HepG2 (cell line): ENCODE data around the gene NES. TPM values are rescaled to one million over a fixed set of nuclear protein-coding genes. Genes with fewer than 3 reads are reported as not detected.
A peak's percentile ranks its signal among the peaks of the same experiment; 100 is the strongest.

Experiments used
- ATF7-NPFF ChIP-seq: sonication (generic); formaldehyde crosslinking; IDR thresholded peaks from 2 replicates; pipeline ENCODE4 v1.8.1; 2023; ENCODE audit warnings: mild to moderate bottlenecking, low read depth, missing genetic modification reagents, moderate library complexity
- ETV5 ChIP-seq: IDR thresholded peaks from 2 replicates; pipeline ENCODE4 v1.6.1; 2018; ENCODE audit warnings: missing biosample characterization, missing genetic modification reagents, inconsistent platforms, borderline replicate concordance
- FOSL1 ChIP-seq: sonication (generic); formaldehyde crosslinking; IDR thresholded peaks from 2 replicates; pipeline ENCODE4 v1.9.0; 2021; ENCODE audit warnings: missing genetic modification reagents, borderline replicate concordance
- GABPA ChIP-seq, 2 experiments: IDR thresholded peaks; 2 replicates each; pipeline ENCODE4 v1.6.1; 2011 to 2016; ENCODE audit warnings: low read depth in 2 of 2, low read length in 1 of 2, missing biosample characterization in 1 of 2, missing genetic modification characterization in 1 of 2
- HDAC2 ChIP-seq: sonication (generic); formaldehyde crosslinking; IDR thresholded peaks from 2 replicates; pipeline ENCODE4 v1.4.0; 2020; ENCODE audit warnings: missing genetic modification reagents
- HNRNPLL ChIP-seq: fragments of 200-400 bp; formaldehyde crosslinking; IDR thresholded peaks from 2 replicates; pipeline ENCODE4 v1.6.1; 2017; ENCODE audit warnings: mild to moderate bottlenecking, low read depth, low read length; ENCODE audit not compliant: poor library complexity, severe bottlenecking
- KAT7 ChIP-seq: IDR thresholded peaks from 2 replicates; pipeline ENCODE4 v1.6.1; 2018; ENCODE audit warnings: borderline replicate concordance, missing compliant biosample characterization
- MTF1 ChIP-seq: sonication (generic); formaldehyde crosslinking; IDR thresholded peaks from 2 replicates; pipeline ENCODE4 v1.5.0; 2020; ENCODE audit warnings: missing genetic modification reagents
- NFE2L1 ChIP-seq: sonication (generic); formaldehyde crosslinking; IDR thresholded peaks from 2 replicates; pipeline ENCODE4 v1.4.0; 2020; ENCODE audit warnings: missing genetic modification reagents, mild to moderate bottlenecking, borderline replicate concordance
- NR2F1 ChIP-seq, 2 experiments: fragments of 450-650 bp in 1 of 2; formaldehyde crosslinking in 1 of 2; IDR thresholded peaks; 2 replicates each; pipeline versions ENCODE4 v1.5.0 to v1.6.1; 2016 to 2020; ENCODE audit warnings: mild to moderate bottlenecking in 1 of 2, missing compliant biosample characterization in 1 of 2, missing genetic modification reagents in 1 of 2, moderate library complexity in 1 of 2
- NR3C1 ChIP-seq: sonication (generic); formaldehyde crosslinking; IDR thresholded peaks from 2 replicates; pipeline ENCODE4 v1.4.0; 2020; ENCODE audit warnings: missing genetic modification reagents
- RBFOX2 ChIP-seq: fragments of 200-400 bp; formaldehyde crosslinking; IDR thresholded peaks from 2 replicates; pipeline ENCODE4 v1.6.1; 2017; ENCODE audit warnings: low read depth, mild to moderate bottlenecking, low read length
- RXRA ChIP-seq: sonication (generic); formaldehyde crosslinking; IDR thresholded peaks from 2 replicates; pipeline ENCODE4 v1.5.1; 2020; ENCODE audit warnings: missing genetic modification reagents
- THAP8 ChIP-seq: sonication (generic); formaldehyde crosslinking; IDR thresholded peaks from 2 replicates; pipeline ENCODE4 v1.5.1; 2020; ENCODE audit warnings: missing genetic modification reagents, mild to moderate bottlenecking, borderline replicate concordance
- ZFP90 ChIP-seq: sonication (generic); formaldehyde crosslinking; IDR thresholded peaks from 2 replicates; pipeline ENCODE4 v1.8.0; 2022; ENCODE audit warnings: missing genetic modification reagents, mild to moderate bottlenecking, inconsistent platforms, borderline replicate concordance
- ZMAT3 ChIP-seq: sonication (generic); formaldehyde crosslinking; conservative IDR thresholded peaks from 2 replicates; pipeline ENCODE4 v1.7.0; 2021; ENCODE audit warnings: missing genetic modification reagents
- ZNF124 ChIP-seq: sonication (generic); formaldehyde crosslinking; IDR thresholded peaks from 2 replicates; pipeline ENCODE4 v1.4.0; 2020; ENCODE audit warnings: missing genetic modification reagents
- ZNF263 ChIP-seq: sonication (generic); formaldehyde crosslinking; IDR thresholded peaks from 2 replicates; pipeline ENCODE4 v1.4.0; 2020; ENCODE audit warnings: missing genetic modification reagents
- ZNF432 ChIP-seq: sonication (generic); formaldehyde crosslinking; IDR thresholded peaks from 2 replicates; pipeline ENCODE4 v1.5.0; 2020; ENCODE audit warnings: missing genetic modification reagents, mild to moderate bottlenecking, borderline replicate concordance
- ZNF605 ChIP-seq: sonication (generic); formaldehyde crosslinking; IDR thresholded peaks from 2 replicates; pipeline ENCODE4 v1.8.0; 2022; ENCODE audit warnings: mild to moderate bottlenecking, missing genetic modification reagents
- ZNF687 ChIP-seq: sonication (generic); formaldehyde crosslinking; IDR thresholded peaks from 2 replicates; pipeline ENCODE4 v1.5.1; 2020; ENCODE audit warnings: mild to moderate bottlenecking, missing genetic modification reagents, moderate library complexity
- ZNF747 ChIP-seq: sonication (generic); formaldehyde crosslinking; IDR thresholded peaks from 2 replicates; pipeline ENCODE4 v1.8.1; 2023; ENCODE audit warnings: missing genetic modification reagents, mild to moderate bottlenecking, borderline replicate concordance
- ZSCAN25 ChIP-seq: sonication (generic); formaldehyde crosslinking; IDR thresholded peaks from 2 replicates; pipeline ENCODE4 v1.8.0; 2022; ENCODE audit warnings: mild to moderate bottlenecking, missing genetic modification reagents
- ZSCAN29 ChIP-seq: sonication (generic); formaldehyde crosslinking; conservative IDR thresholded peaks from 2 replicates; pipeline ENCODE4 v1.4.0; 2020; ENCODE audit warnings: mild to moderate bottlenecking, missing genetic modification reagents
- polyA plus RNA-seq, 8 experiments: library from polyadenylated mRNA; depleted of rRNA in 3 of 8; stranded (reverse) in 7 of 8; unstranded in 1 of 8; fragments of >200 nt; fragmentation: Illumina TruSeq in 4 of 8; extraction: Trizol in 4 of 8; gene quantifications; 2 replicates each; pipeline versions ENCODE4 v1.2.1 to v1.2.3, GENCODE V29; 2011 to 2016; ENCODE audit warnings: low read depth in 4 of 8, missing spikeins in 1 of 8, mixed read lengths in 1 of 8; ENCODE audit not compliant: insufficient read depth in 1 of 8
- total RNA-seq, 5 experiments: library from RNA; depleted of rRNA; stranded (reverse); fragments of >200 nt; fragmentation: Illumina TruSeq; extraction: Trizol; gene quantifications; 2 replicates each; pipeline ENCODE4 v1.2.3, GENCODE V29; 2016; ENCODE audit warnings: low read depth in 1 of 5
- TF ChIP-seq, protein P1 (sequence below): sonication (generic); formaldehyde crosslinking; IDR thresholded peaks from 2 replicates; pipeline ENCODE4 v1.5.0; 2020; ENCODE audit warnings: missing genetic modification reagents, mild to moderate bottlenecking, borderline replicate concordance

The NES gene
- total and polyA plus RNA-seq, 2 of the 13 experiments (the other 11 are each of a cell fraction or from before 2014, with no cell fraction given) = 1.7 to 16.6 TPM

DNA sequence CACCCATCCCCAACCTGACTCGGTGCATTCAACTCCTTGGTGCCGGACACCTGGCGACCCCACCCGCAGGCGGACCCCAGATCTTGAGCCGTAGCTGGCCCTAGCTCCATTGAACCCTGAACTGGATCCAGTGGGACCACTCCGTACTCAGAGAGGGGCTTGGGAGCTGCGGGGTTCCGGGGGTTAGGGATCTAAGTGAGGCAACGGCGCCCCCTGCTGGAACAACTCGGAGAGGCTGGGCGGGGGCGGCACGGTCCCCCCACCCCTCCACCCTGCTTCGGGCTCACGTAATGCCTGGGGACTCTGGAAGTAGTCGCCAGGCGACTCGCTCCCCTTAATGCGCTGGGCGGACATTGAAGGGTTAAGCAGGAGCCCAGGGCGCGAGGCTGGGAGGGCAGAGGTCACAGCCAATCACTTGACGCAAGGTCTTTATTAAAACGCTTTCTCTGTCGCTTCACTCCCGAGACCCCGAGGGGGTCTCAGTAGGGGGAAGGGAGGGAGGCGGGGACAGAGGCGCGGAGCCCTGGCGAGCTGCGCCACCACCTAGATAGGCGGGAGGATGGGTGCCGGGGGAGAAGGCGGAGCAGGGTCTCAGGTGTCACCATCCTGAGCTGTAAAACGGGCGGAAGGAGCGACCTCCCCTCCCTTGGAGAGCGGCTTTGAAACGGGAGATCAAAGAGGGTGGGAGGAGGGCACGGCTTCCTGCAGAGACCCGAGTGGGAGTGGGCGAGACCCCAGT is 28.9 kb upstream of the NES start (continued):
- peak; percentile 58; the same call in 1 of the 2 replicates for TF ChIP-seq ZNF687 (CRISPR knock-in tag)
- TF ChIP-seq, protein P1, sequence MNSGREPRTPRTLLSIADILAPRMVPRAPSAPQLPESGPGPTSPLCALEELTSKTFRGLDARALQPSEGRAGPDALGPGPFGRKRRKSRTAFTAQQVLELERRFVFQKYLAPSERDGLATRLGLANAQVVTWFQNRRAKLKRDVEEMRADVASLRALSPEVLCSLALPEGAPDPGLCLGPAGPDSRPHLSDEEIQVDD = 0 out of 2 replicates have a peak, but pooled peaks have one; percentile 44
- peak; percentile 31; the same call in 1 of the 2 replicates for TF ChIP-seq ETV5
- peak in 1 of 2 experiments; percentile 60; a peak in 2 of 4 replicates for TF ChIP-seq NR2F1 (CRISPR knock-in tag; IDR thresholded peaks at IDR 0.05)
- TF ChIP-seq ZNF263 (CRISPR knock-in tag) = no peak
- no peak for TF ChIP-seq KAT7 (CRISPR knock-in tag)
- TF ChIP-seq MTF1 (CRISPR knock-in tag) = no peak
- no peak for TF ChIP-seq ZMAT3 (CRISPR knock-in tag)
- TF ChIP-seq RBFOX2 = no peak
- 0 out of 2 replicates have a peak, but pooled peaks have one; percentile 8 for TF ChIP-seq HDAC2
- peak; percentile 93 for TF ChIP-seq ZSCAN25
- TF ChIP-seq ATF7-NPFF (CRISPR knock-in tag) = peak; percentile 24; the same call in 1 of the 2 replicates
- no peak for TF ChIP-seq NFE2L1 (CRISPR knock-in tag)
- peak; percentile 42 for TF ChIP-seq HNRNPLL
- TF ChIP-seq THAP8 (CRISPR knock-in tag) = no peak
- TF ChIP-seq FOSL1 (CRISPR knock-in tag) = no peak
- no peak for TF ChIP-seq ZSCAN29
- TF ChIP-seq GABPA (IDR thresholded peaks at IDR 0.05; ENCODE audit: low read depth, low read length) = no peak
- no peak for TF ChIP-seq GABPA (CRISPR knock-in tag; IDR thresholded peaks at IDR 0.05; ENCODE audit: low read depth)
- TF ChIP-seq ZNF124 (CRISPR knock-in tag) = no peak
- peak; percentile 16; the same call in 1 of the 2 replicates for TF ChIP-seq RXRA
- TF ChIP-seq ZNF605 = peak; percentile 64
- TF ChIP-seq ZFP90 (CRISPR knock-in tag) = no peak
- no peak for TF ChIP-seq ZNF432
- TF ChIP-seq ZNF747 (CRISPR knock-in tag) = no peak
- no peak for TF ChIP-seq NR3C1 (CRISPR knock-in tag)
